Tibial nerve (tissue), 3 donors: Measurements from ENCODE around the gene AKT1S1.

Source experiments
- CTCF ChIP-seq, 5 experiments: fragments of 200-600 bp in 3 of 5; fragments of 450-650 bp in 2 of 5; sonication (generic) in 3 of 5; IDR thresholded peaks; one replicate each; pipeline ENCODE4 v1.5.1; 2016 to 2019; ENCODE audit warnings: antibody characterized with exemption in 5 of 5, mild to moderate bottlenecking in 3 of 5, moderate library complexity in 2 of 5
- POLR2A ChIP-seq, 2 donors: fragments of 450-650 bp; IDR thresholded peaks; one replicate each; pipeline ENCODE4 v1.6.1; 2017; ENCODE audit warnings: antibody characterized with exemption in 2 of 2, mild to moderate bottlenecking in 2 of 2, moderate library complexity in 2 of 2

GRCh38 chr19:49845414-49845813 is 31.7 kb downstream of the AKT1S1 start:
- no peak for TF ChIP-seq POLR2A (IDR thresholded peaks at IDR 0.05)
- no peak for TF ChIP-seq CTCF (IDR thresholded peaks at IDR 0.05)
